T-helper 1 cell treated with Interleukin-12 subunit alpha and Interleukin-12 subunit beta and Interleukin-4 antibody, amounts not matched to agents 30 μg/mL and 1 μg/mL, for 36 hours (primary cell): ENCODE data around the gene MAPK8IP2.
A peak's percentile ranks its signal among the peaks of the same experiment; 100 is the strongest.
"Not testable (repeated sequence)": the region's sequence is repeated elsewhere in the genome, so short reads cannot be mapped to it uniquely, and the experiment has no call there.

Source experiments
- H3K27ac Mint-ChIP-seq: one replicate; pipeline ENCODE4 v1.8.0; 2021; ENCODE audit warnings: mild to moderate bottlenecking, mixed read lengths
- H3K27me3 Mint-ChIP-seq: one replicate; pipeline ENCODE4 v1.8.0; 2021; ENCODE audit warnings: low read depth, mixed read lengths
- H3K36me3 Mint-ChIP-seq: one replicate; pipeline ENCODE4 v1.8.0; 2021; ENCODE audit warnings: low read depth, mixed read lengths
- H3K4me1 Mint-ChIP-seq: one replicate; pipeline ENCODE4 v1.8.0; 2021; ENCODE audit warnings: low read depth, mixed read lengths
- H3K4me3 Mint-ChIP-seq: one replicate; pipeline ENCODE4 v1.8.0; 2021; ENCODE audit warnings: mild to moderate bottlenecking, moderate library complexity, mixed read lengths
- H3K9me3 Mint-ChIP-seq: one replicate; pipeline ENCODE4 v1.8.0; 2021; ENCODE audit warnings: mixed read lengths

MAPK8IP2 gene

GRCh38 chr22:50625131-50625567 is 24.6 kb downstream of the MAPK8IP2 start:
- peaks cover 6% of the 10 kb centered on the region for H3K36me3 Mint-ChIP-seq
- no peak overlapping the region for H3K27ac Mint-ChIP-seq
- H3K4me1 Mint-ChIP-seq = peaks cover 35% of the 10 kb centered on the region
- peak overlapping the region; percentile 16 for H3K4me3 Mint-ChIP-seq
- no peaks in the 10 kb centered on the region for H3K9me3 Mint-ChIP-seq
- no peaks in the 10 kb centered on the region for H3K27me3 Mint-ChIP-seq

- no peak overlapping the region for H3K27ac Mint-ChIP-seq
- no peaks in the 10 kb centered on the region for H3K27me3 Mint-ChIP-seq
- peaks cover 6% of the 10 kb centered on the region for H3K36me3 Mint-ChIP-seq
- H3K9me3 Mint-ChIP-seq = no peaks in the 10 kb centered on the region
- H3K4me1 Mint-ChIP-seq = peaks cover 30% of the 10 kb centered on the region
- H3K4me3 Mint-ChIP-seq = peak overlapping the region; percentile 16
These were observed 25.1 kb downstream of the MAPK8IP2 start for GRCh38 chr22:50625568-50626313.

DNA sequence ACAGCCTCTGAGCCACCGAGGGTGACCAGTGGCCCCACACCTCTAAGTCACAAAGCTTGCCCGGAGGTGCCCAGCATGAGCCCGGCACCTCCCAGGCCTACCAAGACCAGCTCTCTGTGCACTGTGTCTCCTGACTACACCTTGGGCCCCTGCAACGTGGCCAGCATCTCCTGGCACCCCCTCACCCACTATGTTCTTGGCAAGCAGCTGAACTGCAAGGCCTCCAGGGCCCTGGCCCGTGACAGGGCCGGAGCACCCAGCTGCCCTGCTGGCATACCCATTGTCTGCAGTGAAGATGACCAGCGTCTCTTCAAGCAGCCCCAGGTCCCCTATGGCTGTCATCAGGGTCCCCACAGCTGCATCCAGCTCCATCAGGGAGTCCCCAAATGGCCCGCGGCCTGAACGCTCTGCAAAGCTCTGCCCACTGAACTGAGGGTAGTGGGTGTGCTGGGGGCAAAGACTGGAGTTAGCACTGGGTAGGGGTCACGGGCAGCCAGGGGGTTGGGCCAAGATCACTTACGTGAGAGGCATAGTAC is 25.8 kb downstream of the MAPK8IP2 start:
- H3K27ac Mint-ChIP-seq = peak overlapping the region; percentile 75
- peaks cover 6% of the 10 kb centered on the region for H3K36me3 Mint-ChIP-seq
- peak overlapping the region; percentile 75 for H3K4me3 Mint-ChIP-seq
- H3K4me1 Mint-ChIP-seq = peaks cover 24% of the 10 kb centered on the region
- no peaks in the 10 kb centered on the region for H3K27me3 Mint-ChIP-seq
- no peaks in the 10 kb centered on the region for H3K9me3 Mint-ChIP-seq

DNA sequence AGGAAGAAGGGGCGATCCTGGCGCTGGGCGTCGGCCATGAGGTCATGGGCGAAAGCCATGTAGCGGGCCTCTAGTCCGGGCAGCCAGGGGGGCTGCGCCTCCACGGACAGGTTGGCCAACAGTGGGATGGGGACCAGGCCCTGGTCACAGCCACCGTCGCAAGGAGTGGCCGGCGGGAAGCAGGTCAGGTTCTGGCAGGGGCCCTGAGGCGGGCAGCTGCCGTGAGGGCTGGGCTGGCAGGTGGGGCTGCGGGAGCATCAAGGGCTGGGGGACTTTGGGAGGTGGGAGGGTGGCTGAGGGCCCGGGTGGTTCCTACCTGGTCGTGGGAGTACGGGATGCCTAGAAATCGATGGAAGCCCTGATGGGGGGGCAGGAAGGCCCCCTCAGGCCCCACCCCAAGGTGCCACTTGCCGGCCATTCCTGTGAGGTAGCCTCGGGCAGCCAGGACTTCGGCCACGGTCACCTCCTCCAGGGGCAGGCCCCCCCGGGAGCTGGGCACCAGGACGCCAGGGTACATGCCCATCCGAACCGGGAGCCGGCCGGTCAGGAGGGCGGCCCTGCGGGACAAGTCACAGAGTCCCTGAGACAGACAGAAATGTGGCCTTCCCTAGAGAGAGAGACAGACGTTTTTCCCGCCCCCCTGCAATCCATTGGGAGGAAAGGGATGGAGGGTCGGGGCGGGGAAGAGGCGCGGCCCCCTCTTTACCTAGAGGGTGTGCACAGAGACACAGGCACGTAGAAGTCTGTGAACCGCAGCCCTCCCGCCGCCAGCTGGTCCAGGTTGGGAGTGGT is 26.5 kb downstream of the MAPK8IP2 start:
- peak overlapping the region; percentile 75 for H3K27ac Mint-ChIP-seq
- no peaks in the 10 kb centered on the region for H3K9me3 Mint-ChIP-seq
- peaks cover 6% of the 10 kb centered on the region for H3K36me3 Mint-ChIP-seq
- H3K4me1 Mint-ChIP-seq = peaks cover 17% of the 10 kb centered on the region
- H3K4me3 Mint-ChIP-seq = peak overlapping the region; percentile 81
- no peaks in the 10 kb centered on the region for H3K27me3 Mint-ChIP-seq

- Mint-ChIP-seq H3K36me3 (peaks cover 6% of the 10 kb centered on the region), H3K27ac (peak within 1 kb of the TSS; percentile 62), H3K4me3 (peak within 1 kb of the TSS; percentile 86), H3K9me3 (no peaks in the 10 kb centered on the region), H3K4me1 (peaks cover 11% of the 10 kb centered on the region), H3K27me3 (no peaks in the 10 kb centered on the region)
These were observed 27.3 kb downstream of the MAPK8IP2 start, which contains the start of gene ARSA for GRCh38 chr22:50627642-50628542. TSS of gene ARSA (minus strand) at chr22:50628152. CDS start at chr22:50627779, 373 bp downstream.

- Mint-ChIP-seq H3K4me3 (peak overlapping the region; percentile 86), H3K27me3 (peaks cover 1% of the 10 kb centered on the region), H3K4me1 (peaks cover 11% of the 10 kb centered on the region), H3K27ac (peak overlapping the region; percentile 46), H3K9me3 (no peaks in the 10 kb centered on the region), H3K36me3 (peaks cover 6% of the 10 kb centered on the region)
These were observed 28.0 kb downstream of the MAPK8IP2 start for GRCh38 chr22:50628543-50629134.

- Mint-ChIP-seq H3K27ac (no peak overlapping the region), H3K4me3 (no peak overlapping the region), H3K9me3 (no peaks in the 10 kb centered on the region), H3K36me3 (peaks cover 6% of the 10 kb centered on the region), H3K27me3 (peaks cover 4% of the 10 kb centered on the region), H3K4me1 (peaks cover 11% of the 10 kb centered on the region)
These were observed 29.8 kb downstream of the MAPK8IP2 start for GRCh38 chr22:50630376-50630775.

- Mint-ChIP-seq H3K36me3 (peaks cover 3% of the 10 kb centered on the region), H3K9me3 (no peaks in the 10 kb centered on the region), H3K27me3 (peaks cover 4% of the 10 kb centered on the region), H3K4me3 (no peak overlapping the region), H3K4me1 (peaks cover 8% of the 10 kb centered on the region), H3K27ac (no peak overlapping the region)
These were observed 32.5 kb downstream of the MAPK8IP2 start for GRCh38 chr22:50633086-50633485.

- Mint-ChIP-seq H3K27me3 (peaks cover 4% of the 10 kb centered on the region), H3K9me3 (no peaks in the 10 kb centered on the region), H3K4me1 (peaks cover 3% of the 10 kb centered on the region), H3K4me3 (no peak overlapping the region), H3K27ac (no peak overlapping the region), H3K36me3 (no peaks in the 10 kb centered on the region)
These were observed 33.2 kb downstream of the MAPK8IP2 start for GRCh38 chr22:50633771-50634170.

DNA sequence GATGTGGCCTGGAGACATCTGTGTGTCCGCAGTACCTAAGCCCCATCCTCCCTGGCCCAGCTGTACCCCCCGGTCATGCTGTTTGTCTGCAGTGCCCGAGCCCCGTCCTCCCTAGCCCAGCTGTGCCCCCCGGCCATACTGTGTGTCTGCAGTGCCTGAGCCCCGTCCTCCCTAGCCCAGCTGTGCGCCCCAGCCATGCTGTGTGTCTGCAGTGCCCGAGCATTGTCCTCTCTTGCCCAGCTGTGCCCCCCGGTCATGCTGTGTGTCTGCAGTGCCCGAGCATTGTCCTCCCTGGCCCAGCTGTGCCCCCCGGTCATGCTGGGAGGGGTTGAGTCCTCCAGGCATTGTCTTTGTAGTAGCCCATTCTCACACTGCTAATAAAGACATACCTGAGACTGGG is 35.0 kb downstream of the MAPK8IP2 start:
- no peak overlapping the region for H3K27ac Mint-ChIP-seq

GRCh38 chr22:50640296-50640695 is 39.7 kb downstream of the MAPK8IP2 start:
- not testable (repeated sequence) for H3K4me1 Mint-ChIP-seq, H3K27ac Mint-ChIP-seq, H3K36me3 Mint-ChIP-seq, H3K9me3 Mint-ChIP-seq, H3K4me3 Mint-ChIP-seq
- peaks cover 15% of the 10 kb centered on the region for H3K27me3 Mint-ChIP-seq

More for the DNA sequence above, 35.0 kb downstream of the MAPK8IP2 start:
- no peaks in the 10 kb centered on the region for H3K9me3 Mint-ChIP-seq
- H3K27me3 Mint-ChIP-seq = peaks cover 8% of the 10 kb centered on the region
- no peaks in the 10 kb centered on the region for H3K36me3 Mint-ChIP-seq
- H3K4me3 Mint-ChIP-seq = no peak overlapping the region
- H3K4me1 Mint-ChIP-seq = no peaks in the 10 kb centered on the region

GRCh38 chr22:50640857-50641647 is 40.5 kb downstream of the MAPK8IP2 start:
- no peak overlapping the region for H3K27ac Mint-ChIP-seq
- H3K4me3 Mint-ChIP-seq = no peak overlapping the region
- H3K27me3 Mint-ChIP-seq = peaks cover 16% of the 10 kb centered on the region
- H3K36me3 Mint-ChIP-seq = no peaks in the 10 kb centered on the region
- no peaks in the 10 kb centered on the region for H3K9me3 Mint-ChIP-seq
- no peaks in the 10 kb centered on the region for H3K4me1 Mint-ChIP-seq
